Inflammatory macrophage treated with lipopolysaccharide for 1 hour (primary cell): ENCODE results near the gene MMD.
"Not testable (repeated sequence)": the region's sequence is repeated elsewhere in the genome, so short reads cannot be mapped to it uniquely, and the experiment has no call there.

Experiments
- DNase-seq, 2 donors: peaks; one replicate each; pipeline ENCODE4 v3.0.0-alpha.2; 2020 to 2022

The MMD gene, protein sequence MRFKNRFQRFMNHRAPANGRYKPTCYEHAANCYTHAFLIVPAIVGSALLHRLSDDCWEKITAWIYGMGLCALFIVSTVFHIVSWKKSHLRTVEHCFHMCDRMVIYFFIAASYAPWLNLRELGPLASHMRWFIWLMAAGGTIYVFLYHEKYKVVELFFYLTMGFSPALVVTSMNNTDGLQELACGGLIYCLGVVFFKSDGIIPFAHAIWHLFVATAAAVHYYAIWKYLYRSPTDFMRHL

GRCh38 chr17:55421179-55421934 lies at the start of gene MMD:
Gene MMD (minus strand): TSS chr17:55421835. CDS start chr17:55421695, 140 bp downstream.
- no peak for DNase-seq

GRCh38 chr17:55466671-55467070 lies 45.0 kb upstream of the MMD start:
- DNase-seq, result no peak

GRCh38 chr17:55465771-55466170 lies 44.1 kb upstream of the MMD start:
- not testable (repeated sequence) for DNase-seq

DNA sequence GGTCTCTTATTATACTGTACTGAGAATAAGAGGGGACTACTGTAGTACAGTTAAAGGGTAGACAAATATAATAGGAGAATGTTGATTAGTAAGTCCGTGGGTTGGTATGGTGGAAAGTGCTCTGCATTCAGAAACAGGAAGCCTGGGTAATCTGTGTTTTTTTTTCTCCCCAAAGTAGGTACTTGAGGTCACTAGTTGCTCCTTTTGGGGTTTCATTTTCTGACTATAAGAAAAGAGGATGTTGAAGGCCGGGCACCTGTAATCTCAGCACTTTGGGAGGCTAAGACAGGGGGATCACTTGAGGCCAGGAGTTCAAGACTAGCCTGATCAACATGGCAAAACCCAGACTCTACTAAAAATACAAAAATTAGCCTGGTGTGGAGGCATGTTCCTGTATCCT lies 42.0 kb upstream of the MMD start:
- peak in 1 of 2 donors; percentile 26 for DNase-seq

DNA sequence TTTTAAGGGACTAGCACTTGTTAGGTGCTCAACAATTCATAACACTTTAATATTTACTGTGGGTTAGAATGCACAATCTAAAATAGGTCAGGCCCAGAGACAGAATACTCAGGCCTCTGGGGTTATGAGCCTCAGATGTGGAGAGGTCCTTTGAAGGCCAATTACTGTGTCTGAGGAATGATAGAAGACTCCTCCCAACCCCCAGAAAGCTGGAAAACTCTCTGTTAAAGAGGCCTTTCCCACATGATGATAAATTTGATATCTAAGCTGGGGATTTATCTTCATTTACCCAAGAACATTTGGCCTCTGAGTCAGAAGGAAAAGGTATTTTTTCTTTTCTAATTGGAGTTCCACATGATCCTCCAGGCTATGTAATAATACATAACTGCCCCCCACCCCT lies 41.1 kb upstream of the MMD start:
- no peak for DNase-seq

GRCh38 chr17:55462234-55462633 lies 40.6 kb upstream of the MMD start:
- DNase-seq, result no peak

- no peak for DNase-seq
These were observed 37.3 kb upstream of the MMD start for GRCh38 chr17:55458978-55459377.

DNA sequence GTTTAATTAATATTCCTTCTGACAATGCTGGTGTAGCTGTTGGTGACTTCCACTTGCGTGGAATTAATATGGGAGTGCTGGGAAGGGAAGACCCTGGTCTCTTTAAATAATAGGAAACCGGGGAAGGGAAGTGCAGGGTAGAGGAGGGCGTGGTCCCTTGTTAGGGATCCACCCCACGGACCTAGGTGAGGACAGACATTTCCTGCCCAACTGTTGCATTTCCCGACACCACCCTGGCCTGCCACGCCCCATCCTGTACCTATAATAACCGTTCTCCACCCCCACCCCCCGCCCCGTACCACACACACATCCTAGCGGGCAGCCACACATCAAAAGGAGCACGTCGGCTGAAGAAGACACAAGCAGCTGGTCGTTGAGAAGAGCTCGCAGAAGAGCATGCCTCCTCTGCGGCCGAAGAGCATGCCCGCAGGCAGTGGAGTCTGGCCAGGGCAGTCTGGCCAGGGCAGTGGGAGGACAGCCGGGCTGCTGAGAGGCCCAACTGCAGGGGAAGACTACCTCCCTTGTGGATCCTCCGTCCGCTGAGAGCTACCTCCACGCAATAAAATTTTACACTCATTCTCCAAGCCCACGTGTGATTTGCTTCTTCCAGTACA lies 36.8 kb upstream of the MMD start:
- no peak for DNase-seq

DNA sequence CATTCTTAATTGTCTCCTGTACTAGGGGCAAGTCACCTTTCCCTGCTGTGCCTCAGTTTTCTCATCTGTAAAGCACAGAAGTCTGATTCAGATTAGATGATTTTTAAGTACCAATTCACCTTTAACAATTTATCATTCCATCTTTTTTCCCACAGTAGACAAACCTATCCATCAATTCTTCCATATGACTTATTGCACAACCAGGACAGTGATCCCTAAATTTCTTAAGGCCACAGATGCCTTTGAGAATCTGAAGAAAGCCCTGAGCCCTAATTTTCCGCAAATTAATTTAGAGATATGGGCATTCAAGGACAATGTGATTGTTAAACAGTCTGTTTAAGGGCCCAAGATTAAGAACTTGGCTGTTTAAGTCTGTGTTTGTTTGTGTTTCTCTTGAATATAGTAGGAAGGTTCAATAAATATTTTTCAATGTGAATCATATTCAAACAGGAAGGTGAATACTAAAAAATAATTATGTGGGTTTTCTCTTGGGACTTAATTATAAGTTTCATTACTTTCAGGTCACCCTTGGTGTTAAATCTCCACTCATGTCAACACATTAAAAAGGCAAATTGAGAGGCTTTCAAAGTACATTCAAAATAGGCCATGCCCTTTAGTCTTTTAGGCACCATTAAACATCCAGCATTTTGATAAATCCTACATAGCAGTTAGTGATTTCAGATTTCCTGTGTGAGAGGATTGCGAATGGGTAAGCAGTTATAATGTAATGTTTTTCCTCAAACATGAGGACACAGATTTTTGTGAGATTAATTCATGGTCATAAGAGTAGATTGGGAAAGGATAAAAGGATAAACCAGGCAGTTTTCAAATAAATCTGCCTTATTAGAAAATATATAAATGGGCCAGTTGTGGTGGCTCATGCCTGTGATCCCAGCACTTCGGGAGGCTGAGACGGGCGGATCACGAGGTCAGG lies 34.9 kb upstream of the MMD start:
- no peak for DNase-seq

DNA sequence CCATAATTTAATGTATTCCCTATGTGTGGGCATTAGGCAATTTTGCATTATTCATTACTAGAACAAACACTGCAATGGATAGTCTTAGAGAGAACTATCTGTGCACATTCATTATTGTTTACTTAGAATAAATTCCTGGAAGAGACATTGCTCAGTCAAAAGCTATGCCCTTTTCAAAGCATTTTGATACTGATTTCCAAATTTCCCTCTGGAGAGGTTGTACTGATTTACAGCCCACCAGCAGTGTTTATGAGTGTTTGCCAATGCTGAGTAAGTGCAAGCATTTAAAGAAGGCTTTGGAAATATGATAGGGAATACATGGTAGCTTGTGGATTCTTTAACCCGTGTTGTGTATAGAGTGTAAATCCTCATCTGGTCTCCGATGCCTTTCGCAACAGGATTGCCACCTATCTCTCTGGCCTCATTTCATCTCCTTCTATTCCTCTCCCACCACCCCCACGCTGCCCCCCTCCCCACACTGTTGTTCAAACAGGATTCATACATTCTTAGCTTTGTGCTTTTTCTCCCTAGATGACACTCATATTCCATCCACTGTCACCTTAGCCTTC lies 33.4 kb upstream of the MMD start:
- no peak for DNase-seq

DNA sequence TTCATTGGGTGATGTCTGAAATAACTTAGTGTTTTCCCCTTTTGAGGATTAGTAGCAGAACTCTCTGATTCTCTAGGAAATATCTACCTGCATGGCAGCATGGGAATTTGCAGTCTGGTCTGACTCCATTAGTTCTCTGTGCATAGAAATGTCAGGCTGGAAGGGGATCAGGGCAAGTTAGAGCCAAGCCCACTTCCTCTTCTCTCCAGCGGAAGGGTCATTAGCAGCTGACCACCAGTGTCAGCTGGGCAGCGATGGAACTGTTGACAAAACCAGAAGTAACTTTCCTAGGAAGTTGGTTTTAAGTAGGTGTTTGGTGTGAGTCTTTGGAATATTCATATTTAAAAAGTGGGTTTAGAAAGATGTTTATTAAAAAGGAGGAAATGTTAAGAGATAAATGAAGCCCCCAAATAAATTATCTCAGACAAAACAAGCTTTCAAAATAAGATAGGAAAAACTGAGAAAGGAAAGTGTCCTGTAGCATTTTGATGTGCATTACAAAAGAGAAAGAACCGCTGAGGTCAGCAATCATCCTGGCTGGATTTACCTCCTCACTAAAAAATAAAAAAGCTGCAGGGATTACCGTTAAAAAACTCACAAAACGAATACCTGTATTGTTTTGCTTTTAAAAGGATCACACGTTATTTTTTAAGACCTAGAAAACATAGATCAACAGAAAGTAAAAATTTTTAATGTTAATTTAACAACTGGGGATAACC lies 32.4 kb upstream of the MMD start:
- peak; percentile 33 to 61 for DNase-seq

- no peak for DNase-seq
These were observed 30.6 kb upstream of the MMD start for GRCh38 chr17:55452139-55452790.

DNA sequence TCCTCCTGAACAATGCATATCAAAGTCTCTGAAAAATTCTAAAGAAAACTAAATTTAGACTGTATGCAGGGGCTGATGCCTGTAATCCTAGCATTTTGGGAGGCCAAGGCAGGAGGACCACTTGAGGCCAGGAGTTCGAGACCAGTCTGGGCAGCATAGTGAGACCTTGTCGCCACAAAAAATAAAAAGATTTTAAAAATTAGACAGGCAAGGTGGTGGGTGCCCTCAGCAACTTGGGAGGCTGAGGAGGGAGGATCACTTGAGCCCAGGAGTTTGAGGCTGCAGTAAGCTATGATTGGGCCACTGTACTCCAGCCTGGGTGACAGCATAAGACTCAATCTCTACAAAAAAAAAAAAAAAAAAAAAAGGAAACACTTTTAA lies 30.1 kb upstream of the MMD start:
- no peak for DNase-seq

GRCh38 chr17:55451203-55451641 lies 29.6 kb upstream of the MMD start:
- no peak for DNase-seq

DNA sequence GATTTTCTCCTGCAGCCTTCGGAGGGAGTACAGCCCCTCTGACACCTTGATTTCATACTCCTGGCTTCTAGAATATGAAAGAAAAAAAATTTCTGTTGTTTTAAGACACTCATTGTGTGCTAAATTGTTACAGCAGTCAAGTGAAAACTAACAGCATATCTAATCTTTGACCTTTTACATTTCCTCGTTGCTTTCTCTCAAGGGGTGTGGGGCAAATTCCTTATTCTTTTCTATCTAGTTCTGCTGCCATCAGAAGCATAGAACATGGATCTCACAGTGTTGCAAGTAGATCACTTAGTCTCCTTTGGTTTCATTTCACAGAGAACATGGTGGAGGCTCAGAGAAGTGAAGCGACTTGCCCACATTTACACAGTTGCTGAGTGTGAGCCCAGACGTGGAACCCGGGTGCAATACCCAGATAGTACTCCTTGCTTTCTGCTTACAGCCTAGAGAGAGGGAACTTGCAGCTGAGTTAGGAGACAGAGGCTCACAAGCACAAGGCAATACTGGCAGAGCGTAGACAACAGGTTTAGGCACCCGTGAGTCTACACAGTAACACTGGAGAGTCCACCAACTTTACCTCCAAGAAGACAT lies 28.7 kb upstream of the MMD start:
- no peak for DNase-seq

DNA sequence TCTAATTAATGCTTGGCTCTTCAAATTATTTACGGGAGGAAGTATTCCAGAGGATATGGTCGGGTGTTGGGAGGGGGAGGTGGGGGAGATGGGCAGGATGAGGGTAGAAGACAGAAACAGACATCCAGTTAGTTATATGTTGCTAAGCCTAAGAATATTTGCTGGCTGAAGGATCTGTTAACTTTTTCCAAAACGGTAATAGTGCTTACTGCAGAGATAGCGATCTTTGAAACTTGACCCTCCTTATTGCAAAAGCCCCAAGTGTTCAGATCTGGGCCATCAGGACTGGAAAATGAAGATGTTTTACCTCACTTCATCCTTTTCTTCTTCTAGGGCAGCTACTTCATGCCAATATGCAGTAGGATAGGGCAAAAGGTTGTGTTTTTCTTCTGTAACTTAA lies 27.0 kb upstream of the MMD start:
- DNase-seq, result no peak

DNA sequence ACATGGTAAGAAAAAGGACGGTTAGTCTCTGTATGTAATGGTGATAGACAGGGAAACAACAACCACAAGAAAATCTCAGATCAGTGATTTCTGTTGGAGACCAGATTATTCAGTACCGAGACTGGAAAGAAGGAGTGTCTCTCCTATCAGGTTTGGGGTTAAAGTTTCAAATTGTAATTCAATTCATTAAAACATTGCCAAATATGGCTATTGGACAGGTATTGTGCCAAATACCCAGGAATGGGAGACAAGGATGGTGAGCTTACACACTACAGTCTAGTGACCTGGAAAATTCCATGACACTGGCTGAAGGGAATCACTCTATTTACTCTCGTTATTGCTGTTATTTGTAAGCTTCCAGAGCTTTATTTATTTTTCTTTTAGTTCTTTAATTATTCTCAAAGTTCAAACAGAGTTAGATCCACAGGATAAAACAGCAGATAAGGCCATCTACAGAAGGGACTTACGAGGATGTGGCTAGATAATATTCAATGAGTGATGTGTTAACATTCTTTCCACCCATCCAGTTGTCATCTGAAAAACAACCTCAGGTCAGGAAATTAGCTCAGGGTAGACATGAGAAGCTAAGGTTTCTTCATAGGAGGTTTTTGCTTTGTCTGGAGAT lies 25.1 kb upstream of the MMD start:
- no peak for DNase-seq

- peak; percentile 52 to 88 for DNase-seq
These were observed 24.4 kb upstream of the MMD start for GRCh38 chr17:55446004-55446403.

- DNase-seq, result peak; percentile 80 to 92
These were observed 23.1 kb upstream of the MMD start for GRCh38 chr17:55444471-55445441.
